Epidermal melanocyte (primary cell): ENCODE measurements around the gene VSIG4.
"Not testable (repeated sequence)": the region's sequence is repeated elsewhere in the genome, so short reads cannot be mapped to it uniquely, and the experiment has no call there.

Experiments
- DNase-seq: peaks from one replicate; pipeline ENCODE4 v3.0.0; 2011; ENCODE audit warnings: low spot score; ENCODE audit not compliant: insufficient read length

Gene VSIG4

DNA sequence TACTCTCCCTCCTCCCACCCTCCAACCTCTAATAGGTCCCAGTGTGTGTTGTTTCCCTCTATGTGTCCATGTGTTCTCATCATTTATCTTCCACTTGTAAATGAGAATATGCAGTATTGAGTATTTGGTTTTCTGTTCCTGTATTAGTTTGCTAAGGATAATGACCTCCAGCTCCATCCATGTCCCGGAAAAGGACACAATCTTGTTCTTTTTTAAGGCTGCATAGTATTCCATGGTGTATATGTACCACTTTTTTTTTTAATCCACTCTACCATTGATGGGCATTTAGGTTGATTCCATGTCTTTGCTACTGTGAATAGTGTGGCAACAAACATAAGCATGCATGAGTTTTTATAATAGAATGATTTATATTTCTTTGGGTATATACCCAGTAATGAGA, 62.7 kb downstream of the VSIG4 start:
- not testable (repeated sequence) for DNase-seq

DNA sequence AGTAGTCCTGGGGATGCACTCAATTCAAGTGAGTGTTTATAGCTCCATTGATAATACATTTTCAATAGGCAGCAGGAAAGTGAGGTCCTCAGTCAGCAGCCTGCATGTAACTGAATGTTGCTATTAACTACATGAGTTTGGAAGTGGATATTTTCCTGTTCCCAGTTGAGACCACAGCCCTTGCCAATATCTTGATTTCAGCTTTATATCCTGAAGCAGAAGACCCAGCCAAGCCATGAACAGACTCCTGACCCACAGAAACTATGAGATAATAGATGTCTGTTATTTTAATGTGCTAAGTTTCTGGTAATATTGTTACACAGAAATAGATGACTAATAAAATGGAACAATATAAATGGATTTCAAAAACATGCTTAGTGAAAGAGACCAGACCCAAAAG, 63.7 kb downstream of the VSIG4 start:
- no peak for DNase-seq

DNA sequence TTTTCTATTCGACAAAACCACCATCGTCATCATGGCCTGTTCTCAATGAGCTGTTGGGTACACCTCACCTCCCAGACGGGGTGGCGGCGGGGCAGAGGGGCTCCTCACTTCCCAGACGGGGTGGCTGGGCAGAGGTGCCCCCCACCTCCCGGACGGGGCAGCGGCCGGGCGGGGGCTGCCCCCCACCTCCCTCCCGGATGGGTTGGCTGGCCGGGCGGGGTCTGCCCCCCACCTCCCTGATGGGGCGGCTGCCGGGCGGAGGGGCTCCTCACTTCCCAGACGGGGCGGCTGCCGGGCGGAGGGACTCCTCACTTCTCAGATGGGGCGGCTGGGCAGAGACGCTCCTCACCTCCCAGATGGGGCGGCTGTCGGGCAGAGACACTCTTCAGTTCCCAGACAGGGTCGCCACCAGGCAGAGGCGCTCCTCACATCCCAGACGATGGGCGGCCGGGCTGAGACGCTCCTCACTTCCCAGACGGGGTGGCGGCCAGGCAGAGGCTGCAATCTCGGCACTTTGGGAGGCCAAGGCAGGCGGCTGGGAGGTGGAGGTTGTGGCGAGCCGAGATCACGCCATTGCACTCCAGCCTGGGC, 64.6 kb downstream of the VSIG4 start:
- DNase-seq, result not testable (repeated sequence)
